GM18526 (cell line): ENCODE data around the gene OR2V1.

ENCODE experiments used
- POLR2A ChIP-seq: IDR thresholded peaks from 3 replicates; pipeline ENCODE4 v1.6.1; 2011; ENCODE audit not compliant: insufficient read length; ENCODE audit errors: extremely low read depth

Gene OR2V1

DNA sequence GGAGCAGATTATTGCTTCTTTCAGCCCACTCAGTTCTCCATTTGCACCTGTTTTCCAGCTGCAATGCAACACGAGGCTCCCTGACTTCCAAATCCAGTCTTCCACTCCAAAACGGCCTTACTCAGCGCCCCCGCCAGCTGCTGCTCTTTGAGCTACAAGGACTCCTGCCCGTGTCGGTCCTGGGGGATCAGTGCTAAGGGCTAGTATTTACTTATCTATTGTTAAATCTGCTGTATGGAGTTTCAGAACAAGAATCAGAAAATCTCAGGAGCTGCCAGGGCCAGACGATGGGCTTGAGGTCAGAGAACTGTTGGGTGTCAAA is 44.1 kb downstream of the OR2V1 start:
- TF ChIP-seq POLR2A = no peak

DNA sequence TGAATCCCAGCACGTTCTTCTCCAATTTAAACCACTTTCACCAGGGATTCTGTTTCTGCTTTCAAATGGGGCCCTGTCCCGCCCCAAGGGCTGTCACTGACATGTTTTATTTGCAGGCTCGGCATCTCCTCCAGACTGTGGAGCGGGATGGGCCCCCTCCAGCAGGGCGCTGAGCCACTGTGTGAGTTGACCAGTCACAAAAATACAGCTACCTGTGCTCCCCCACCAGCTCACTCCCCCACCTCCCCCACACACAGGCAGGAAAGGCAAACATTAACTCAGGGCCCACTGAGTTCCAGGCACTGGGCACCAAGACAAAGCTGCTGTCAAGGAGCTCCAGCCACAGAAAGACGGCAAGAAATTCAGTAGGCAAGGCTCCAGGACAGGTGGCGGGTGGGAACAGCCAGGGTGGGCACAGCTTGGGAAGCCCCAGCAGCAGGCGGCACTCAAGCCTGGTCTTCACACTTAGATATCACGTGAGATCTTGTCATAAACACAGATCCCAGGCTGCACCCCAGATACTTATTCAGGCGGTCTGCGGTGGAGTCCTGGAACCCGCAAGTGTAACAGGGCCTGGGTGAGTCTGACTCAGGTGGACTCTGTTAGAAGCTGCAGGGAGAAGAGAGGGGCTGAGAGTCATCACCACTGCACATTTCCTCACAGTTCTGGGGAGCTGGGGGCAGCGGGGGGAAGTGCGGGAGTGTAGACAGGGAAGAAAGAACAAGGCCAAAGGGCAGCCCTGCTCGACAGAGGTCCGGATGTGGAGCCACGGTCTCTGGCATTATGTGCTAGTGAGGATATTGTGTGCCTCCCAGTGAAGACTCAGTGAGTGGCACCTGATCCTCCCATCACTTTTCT is 44.7 kb downstream of the OR2V1 start:
- TF ChIP-seq POLR2A = no peak

DNA sequence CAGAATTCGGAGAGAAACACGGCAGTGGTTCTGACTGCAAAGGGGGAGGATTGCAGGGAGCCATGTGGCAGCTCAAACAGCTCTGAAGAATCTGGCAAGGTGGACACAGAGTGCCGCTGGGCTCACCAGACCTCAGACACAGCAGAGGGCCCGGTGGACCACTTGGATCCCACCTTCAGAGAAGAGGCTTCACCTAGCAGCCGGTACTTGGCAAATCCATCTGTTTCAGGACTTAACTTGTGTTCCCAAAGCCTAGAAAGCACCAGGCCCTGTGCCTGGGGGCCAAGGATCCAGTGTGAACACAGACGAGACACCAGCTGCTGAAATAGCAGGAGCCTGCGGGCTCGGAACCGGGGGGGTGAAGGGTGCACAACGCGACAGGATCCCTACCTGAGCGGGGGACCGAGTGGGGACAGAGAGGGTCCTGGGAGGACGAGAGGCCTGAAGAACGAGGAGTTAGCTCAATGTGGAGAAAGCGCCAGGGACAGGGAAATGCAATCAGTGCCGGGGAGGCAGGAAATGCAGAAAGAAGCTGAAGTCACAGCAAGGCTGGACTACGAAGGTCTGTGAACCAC is 46.3 kb downstream of the OR2V1 start:
- no peak for TF ChIP-seq POLR2A

DNA sequence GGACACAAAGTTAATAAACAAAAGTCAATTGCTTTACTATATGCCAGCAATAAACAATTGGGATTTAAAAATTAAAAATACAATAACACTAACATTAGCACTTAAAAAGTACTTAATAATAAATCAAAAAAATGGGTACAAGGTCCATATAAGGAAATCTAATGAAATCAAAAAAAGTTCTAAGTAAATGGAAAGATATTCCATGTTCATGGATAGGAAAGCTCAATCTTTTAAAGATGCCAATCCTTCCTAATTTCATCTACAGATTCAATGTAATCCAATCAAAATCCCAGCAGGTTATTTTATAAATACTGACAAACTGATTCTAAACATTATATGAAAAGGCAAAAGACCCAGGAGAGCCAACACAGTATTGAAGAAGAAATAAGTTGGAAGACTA is 49.0 kb downstream of the OR2V1 start:
- TF ChIP-seq POLR2A = no peak

DNA sequence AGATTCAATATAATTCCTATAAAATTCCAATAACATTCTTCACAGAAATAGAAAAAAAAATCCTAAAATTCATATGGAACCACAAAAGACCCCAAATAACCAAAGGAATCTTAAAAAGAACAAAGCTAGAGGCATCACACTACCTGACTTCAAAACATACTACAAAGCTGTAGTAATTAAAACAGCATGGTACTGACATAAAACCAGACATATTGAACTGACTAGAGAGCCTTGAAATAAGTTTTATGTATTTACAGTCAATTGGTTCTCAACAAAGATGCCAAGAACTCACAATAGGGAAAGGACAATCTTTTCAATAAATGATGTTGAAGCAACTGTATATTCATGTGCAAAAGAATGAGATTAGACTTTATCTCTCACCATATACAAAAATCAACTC is 54.0 kb downstream of the OR2V1 start:
- no peak for TF ChIP-seq POLR2A
